ENCODE results near the gene CD86. TPM values are rescaled to one million over a fixed set of nuclear protein-coding genes. Genes with fewer than 3 reads are reported as not detected.

The CD86 gene
- total and polyA plus RNA-seq, 9 of the 15 experiments (the other 6 are each of a cell fraction or from before 2014, with no cell fraction given), result 0.16 TPM; not detected in 8

- no peak for TF ChIP-seq E2F1 (CRISPR knock-in tag; IDR thresholded peaks at IDR 0.05)
- no peak for TF ChIP-seq ZNF23 (CRISPR knock-in tag; IDR thresholded peaks at IDR 0.05)
- TF ChIP-seq POLR2A (conservative IDR thresholded peaks at IDR 0.05), result no peak
- no peak for TF ChIP-seq CHD2 (IDR thresholded peaks at IDR 0.05; ENCODE audit: low read depth, low read length)
- no peak for TF ChIP-seq HDAC1 (IDR thresholded peaks at IDR 0.05)
- TF ChIP-seq CREB3L1 (IDR thresholded peaks at IDR 0.05; ENCODE audit: borderline replicate concordance, low read depth), result no peak
- no peak for TF ChIP-seq STAT6 (CRISPR knock-in tag; IDR thresholded peaks at IDR 0.05)
These were observed 8.7 kb downstream of the CD86 start (continued) for GRCh38 chr3:122063908-122064307.
